Middle frontal gyrus (tissue), 1 donor: ENCODE results near the gene MIB1.

ENCODE experiments used
- DNase-seq: peaks from one replicate; pipeline ENCODE4 v3.0.0-alpha.2; 2015; ENCODE audit warnings: low spot score; ENCODE audit errors: extremely low spot score

The MIB1 gene

GRCh38 chr18:21815101-21815500 lies 74.5 kb downstream of the MIB1 start:
- no peak for DNase-seq

DNA sequence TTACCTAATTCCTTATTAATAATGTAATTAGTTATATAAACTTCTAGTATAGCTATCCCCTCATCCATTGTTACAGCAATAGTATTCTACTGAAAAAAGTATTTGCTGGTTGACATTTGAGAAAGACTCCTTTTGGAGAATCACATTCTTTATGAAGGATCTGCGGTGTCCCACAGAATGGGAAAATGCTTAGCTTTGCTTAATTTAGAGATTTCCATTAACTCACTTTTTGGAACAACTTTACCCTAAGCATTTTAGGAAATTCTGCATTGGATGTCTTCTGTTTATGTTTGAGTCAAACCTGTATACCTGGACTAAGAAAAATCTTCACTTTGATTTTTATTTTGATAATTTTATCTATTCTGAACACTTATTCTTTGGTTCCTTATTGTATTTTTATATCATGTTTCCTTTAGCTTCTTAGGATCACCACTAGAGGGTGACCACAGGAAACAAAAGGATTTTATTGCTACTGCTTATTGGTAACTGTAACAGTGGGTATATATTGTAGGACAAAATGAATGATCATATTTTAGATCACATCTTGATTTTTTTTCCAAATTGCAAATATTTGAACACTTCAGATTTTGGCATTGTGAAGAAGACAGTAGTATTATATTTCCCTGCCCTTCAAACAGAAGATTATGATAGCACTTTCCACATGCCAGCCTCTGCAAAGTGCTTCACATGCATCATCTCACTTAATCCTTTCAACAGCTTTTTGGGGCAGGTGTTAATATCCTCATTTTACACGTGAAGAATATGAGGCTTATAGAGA lies 79.6 kb downstream of the MIB1 start:
- no peak for DNase-seq

DNA sequence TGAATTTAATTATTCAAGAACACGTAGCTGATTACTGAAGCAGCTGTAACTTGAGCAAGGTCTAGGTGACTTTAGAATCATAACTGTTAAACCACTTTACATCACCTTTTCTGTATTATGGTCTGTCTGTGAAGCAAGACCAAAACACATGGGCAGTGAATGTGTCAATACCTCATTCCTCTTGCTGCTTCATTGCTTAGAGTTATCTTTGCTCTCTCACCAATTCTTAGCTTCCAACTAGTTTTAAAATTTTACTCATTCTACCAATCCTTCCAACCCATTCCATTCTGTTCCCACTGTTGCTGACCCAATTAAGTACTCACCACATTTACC lies 80.2 kb downstream of the MIB1 start:
- no peak for DNase-seq

DNA sequence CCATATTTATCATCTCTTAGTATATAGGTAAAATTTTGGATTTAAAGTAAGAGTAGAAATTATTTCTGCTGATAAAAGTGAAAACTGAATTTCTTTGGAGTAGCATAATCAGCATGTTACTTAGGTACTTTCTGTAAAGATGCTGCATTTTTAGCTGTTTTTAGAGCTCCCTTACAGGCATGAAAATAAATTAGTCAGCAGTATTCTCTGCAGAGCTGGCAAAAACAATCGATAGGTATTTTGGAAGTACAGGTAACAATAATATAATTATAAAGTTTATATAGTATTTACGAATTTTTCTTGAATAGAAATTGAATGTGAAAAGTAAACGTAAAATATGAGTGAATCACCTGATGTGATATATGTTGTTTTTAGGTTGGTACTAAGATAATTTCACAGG lies 83.3 kb downstream of the MIB1 start:
- no peak for DNase-seq

- DNase-seq, result no peak
Measured at GRCh38 chr18:21826196-21826595, 85.6 kb downstream of the MIB1 start.

GRCh38 chr18:21826641-21827302 lies 86.2 kb downstream of the MIB1 start:
- DNase-seq, result no peak

DNA sequence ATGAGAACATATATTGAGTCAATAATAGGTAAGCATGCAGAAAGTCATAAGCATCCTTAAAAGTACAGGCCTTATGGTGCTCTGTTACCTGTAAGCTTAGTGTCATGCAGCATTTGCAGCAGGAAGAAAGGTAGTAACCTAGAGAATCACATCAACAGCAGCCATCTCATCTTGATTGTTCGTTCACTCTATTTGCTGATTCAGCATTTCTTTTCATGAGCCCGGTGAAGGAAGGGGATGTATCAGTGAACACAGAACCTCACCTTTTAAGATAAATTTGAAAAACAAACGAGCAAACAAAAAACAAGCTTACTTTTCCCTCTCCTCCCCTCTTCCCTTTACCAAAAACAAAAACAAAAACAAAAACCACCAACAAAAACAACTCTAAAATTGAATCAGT lies 89.9 kb downstream of the MIB1 start:
- DNase-seq, result no peak

DNA sequence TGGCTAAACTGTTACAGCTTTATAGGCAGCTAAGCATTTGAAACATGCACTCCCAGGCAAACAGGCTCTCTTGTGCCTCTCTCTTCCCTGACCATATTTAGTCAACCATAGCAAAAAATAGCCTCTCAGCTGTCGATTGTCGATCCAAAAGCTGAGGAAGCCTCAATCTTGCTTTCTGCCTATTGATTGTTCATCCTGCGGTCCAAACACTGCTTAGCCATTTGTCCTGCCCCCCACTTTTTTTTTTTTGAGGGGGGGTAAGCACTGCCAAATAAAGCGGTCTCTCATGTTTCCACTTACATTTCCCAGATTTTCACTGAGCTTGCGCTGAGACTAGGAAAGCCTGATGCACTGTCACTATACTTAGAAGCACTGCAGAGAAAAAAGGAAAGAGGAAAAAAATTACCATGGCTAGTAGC lies 90.8 kb downstream of the MIB1 start:
- DNase-seq, result peak; percentile 46

- DNase-seq, result no peak
Measured at GRCh38 chr18:21833604-21834298, 93.2 kb downstream of the MIB1 start.

- no peak for DNase-seq
Measured at GRCh38 chr18:21834299-21834660, 93.7 kb downstream of the MIB1 start.

DNA sequence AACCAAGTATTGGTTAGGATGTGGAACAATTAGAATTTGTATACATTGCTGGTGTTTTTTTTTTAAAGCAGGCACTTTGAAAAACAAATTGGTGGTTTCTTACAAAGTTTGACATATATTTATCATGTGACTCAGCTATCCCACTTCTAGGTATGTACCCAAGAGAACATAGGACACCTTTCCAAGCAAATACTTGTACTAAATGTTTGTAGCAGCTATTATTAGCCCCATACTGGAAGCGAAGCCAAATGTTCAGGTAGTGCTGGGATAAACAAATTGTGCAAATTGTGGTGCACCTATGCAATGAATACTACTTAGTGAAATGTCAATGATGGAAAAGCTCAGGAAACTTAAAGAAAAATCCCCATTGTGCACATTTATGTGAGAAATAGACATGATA lies 101.0 kb downstream of the MIB1 start:
- DNase-seq, result no peak

GRCh38 chr18:21843341-21843740 lies 102.7 kb downstream of the MIB1 start:
- DNase-seq, result no peak

DNA sequence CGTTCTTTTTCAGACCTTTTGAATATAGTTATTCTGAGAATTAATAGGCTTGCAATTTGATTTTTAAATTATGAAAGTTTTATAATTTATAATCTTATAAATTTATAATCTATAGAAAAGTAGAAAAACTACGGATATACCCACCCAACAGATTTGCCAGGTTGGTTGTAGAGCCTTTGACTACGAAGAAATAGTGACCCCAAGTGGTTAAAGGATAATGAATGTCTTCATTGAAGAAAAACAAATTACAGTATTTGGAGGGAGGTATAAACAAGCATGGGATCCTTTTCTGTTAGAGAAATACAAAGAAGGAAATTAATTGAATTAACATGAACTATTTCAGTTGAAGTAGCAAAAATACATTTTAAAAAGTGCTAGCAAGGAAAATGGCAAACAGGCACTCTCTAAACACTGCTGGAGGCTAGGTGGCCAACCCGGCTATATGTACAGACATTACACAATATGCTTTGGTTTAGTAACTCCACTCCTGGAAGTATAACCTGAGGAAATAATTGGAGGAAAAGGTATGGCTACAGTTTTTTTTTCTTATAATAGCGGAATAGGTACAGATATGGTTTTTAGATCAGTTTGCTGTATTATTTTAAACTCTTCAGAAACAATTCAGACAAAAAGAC lies 110.9 kb downstream of the MIB1 start:
- DNase-seq, result no peak

- no peak for DNase-seq
Measured at GRCh38 chr18:21853016-21853415, 112.4 kb downstream of the MIB1 start.

DNA sequence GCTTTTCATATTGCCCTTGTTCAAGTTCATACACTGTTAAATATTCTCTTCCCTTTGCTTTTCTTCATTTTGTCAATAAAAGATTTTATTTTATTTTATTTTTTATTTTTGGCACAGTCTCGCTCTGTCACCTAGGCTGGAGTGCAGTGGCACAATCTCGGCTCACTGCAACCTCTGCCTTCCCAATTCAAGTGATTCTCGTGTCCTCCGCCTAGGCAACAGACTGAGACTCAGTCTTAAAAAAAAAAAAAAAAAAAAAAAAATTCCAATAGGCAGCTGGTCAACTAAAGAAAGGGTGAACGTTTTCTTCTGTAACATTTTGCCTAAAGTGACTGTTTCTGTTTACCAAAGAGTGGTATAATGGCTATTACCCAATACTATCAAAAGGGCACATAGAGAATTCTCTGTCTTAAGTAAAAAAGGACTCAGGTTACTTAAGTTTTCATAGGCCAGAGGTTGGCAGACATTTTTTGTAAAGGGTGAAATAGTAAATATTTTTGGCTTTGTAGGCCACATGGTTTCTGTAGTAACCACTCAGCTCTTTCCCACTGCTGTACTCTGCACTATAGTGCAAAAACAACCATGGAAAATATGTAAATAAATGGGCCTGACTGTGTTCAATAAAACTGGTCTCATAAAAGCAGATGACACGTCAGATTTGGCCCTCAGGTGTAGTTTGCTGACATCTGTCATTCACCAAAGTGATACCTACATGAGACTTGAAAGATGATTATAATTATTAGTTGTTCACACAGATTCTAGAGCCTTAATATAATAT lies 113.4 kb downstream of the MIB1 start:
- DNase-seq, result no peak

DNA sequence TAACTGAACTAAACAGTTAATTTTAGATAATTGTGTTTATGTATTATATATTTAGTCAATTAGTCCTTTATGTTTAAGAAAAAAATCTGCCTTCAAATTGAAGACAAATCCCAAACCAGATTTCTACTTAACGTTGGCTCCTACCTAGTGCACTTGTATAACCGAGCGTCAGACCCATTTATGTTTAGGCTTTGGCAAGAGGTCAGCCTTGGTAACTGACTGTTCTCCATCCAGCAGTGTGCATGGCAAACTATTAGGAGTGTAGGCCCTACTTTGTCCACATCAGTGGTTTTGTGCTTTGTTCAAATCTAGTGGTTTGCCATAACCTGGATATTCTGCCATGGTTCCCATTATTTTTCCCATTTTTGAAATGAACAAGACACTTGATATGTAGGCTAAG lies 114.8 kb downstream of the MIB1 start:
- DNase-seq, result no peak

- no peak for DNase-seq
Measured at GRCh38 chr18:21857871-21858270, 117.3 kb downstream of the MIB1 start.

DNA sequence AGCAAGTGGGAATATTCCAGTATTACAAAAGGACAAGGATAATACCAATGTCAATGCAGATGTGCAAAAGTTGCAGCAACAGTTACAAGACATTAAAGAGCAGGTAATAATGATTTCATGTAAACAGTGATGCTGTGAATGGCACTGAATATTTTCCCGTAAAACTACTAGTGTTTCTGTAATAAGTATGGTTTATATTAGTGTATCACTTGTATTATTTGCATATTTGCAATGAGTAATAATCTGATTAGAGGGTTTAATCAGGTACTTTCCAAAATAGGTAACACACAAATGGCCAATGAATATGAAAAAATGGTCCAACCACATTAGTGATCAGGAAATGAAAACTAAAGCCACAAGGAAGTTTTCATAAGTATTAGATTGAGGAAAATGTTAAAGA lies 118.0 kb downstream of the MIB1 start:
- DNase-seq, result no peak

- no peak for DNase-seq
Measured at GRCh38 chr18:21864386-21864785, 123.8 kb downstream of the MIB1 start.

GRCh38 chr18:21865043-21865442 lies 124.5 kb downstream of the MIB1 start:
- DNase-seq, result no peak

- no peak for DNase-seq
Measured at GRCh38 chr18:21868770-21869169, 128.2 kb downstream of the MIB1 start.
